Measurements from ENCODE around the gene RPUSD2. TPM values are rescaled to one million over a fixed set of nuclear protein-coding genes. Genes with fewer than 3 reads are reported as not detected.

The RPUSD2 gene, protein sequence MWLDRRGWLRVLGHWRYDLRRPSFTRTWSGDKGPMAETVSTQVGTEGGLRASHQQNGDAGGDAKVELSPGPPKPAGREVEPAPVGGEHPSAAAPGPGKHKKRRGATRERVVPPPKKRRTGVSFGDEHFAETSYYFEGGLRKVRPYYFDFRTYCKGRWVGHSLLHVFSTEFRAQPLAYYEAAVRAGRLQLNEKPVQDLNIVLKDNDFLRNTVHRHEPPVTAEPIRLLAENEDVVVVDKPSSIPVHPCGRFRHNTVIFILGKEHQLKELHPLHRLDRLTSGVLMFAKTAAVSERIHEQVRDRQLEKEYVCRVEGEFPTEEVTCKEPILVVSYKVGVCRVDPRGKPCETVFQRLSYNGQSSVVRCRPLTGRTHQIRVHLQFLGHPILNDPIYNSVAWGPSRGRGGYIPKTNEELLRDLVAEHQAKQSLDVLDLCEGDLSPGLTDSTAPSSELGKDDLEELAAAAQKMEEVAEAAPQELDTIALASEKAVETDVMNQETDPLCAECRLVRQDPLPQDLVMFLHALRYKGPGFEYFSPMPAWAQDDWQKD
- 5.9 and 7.0 TPM in 2 replicates for polyA plus RNA-seq (2011; rRNA removed)
- polyA minus RNA-seq (2011; rRNA and poly(A)+ RNA removed): 11.0 and 13.6 TPM in 2 replicates

DNA sequence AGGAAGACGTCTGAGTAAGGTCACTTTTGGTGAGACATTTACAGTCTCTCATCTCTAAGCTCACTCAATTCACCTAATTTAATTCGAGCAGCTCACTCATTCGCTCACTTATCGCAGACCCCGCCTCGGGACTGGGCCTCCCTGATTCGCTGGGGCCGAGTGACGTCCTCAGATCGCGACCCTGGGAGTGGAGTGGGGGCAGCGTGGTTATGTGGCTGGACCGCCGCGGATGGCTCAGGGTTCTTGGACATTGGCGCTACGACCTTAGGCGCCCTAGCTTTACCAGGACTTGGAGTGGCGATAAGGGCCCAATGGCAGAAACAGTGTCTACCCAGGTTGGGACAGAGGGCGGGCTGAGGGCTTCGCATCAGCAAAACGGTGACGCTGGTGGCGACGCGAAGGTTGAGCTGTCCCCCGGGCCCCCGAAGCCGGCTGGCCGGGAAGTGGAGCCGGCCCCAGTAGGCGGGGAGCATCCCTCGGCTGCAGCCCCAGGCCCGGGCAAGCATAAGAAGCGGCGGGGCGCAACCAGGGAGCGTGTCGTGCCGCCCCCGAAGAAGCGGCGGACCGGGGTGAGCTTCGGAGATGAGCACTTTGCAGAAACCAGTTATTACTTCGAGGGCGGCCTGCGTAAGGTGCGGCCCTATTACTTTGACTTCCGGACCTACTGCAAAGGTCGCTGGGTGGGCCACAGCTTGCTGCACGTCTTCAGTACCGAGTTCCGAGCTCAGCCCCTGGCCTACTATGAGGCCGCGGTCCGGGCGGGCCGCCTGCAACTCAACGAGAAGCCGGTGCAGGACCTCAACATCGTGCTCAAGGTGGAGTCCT is at the start of gene RPUSD2:
Gene RPUSD2 (plus strand): TSS at position 171 of the 825 bp plus-strand sequence. CDS start 39 bp downstream, at position 210.
- Histone ChIP-seq H3K27ac (ENCODE audit: low read depth, low read length) (peak within 1 kb of the TSS; percentile 80), H3K27me3 (ENCODE audit: control insufficient read depth, insufficient read depth, low read length) (no peaks in the 10 kb centered on the region), H3K9me3 (ENCODE audit: control insufficient read depth, insufficient read depth, low read length) (no peaks in the 10 kb centered on the region; the same call in 1 of the 2 replicates), H3K4me3 (ENCODE audit: low read depth, low read length) (peak within 1 kb of the TSS; percentile 98)
- ChIA-PET POLR2A (interaction anchor here (0.6 to 1.5 kb wide), 5 partner anchors 10 to 325 kb away, joined by 3 to 6 read pairs (median 4); partner anchors contain the start of genes RAD51 and VPS18), CTCF (interaction anchor here (0.8 to 1.7 kb wide), 4 partner anchors 20 to 324 kb away, joined by 3 to 10 read pairs (median 6); no protein-coding TSS in a partner anchor)
- peak; percentile 48 for DNase-seq (ENCODE audit: low read depth, low spot score)
- TF ChIP-seq CTCF (IDR thresholded peaks at IDR 0.05; ENCODE audit: low read depth, low read length): no peak

DNA sequence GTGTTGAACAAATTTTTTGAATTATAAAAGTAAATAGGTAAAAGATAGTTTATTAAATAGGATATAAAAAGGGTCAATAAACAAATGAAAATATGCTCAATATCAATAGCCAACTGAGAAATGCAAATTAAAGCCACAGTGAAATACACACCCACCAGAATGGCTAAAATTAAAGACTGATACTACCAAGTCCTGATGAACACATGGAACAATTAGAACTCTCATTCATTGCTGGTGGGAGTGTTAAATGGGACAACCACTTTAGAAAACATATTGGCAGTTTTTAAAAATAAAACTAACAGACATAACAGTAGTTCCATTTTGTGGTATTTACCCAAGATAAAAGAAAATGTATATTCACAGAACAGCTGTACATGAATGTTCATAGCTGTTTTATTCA is 45.5 kb upstream of the RPUSD2 start:
- Histone ChIP-seq H3K9me3 (ENCODE audit: control insufficient read depth, insufficient read depth, low read length) (no peaks in the 10 kb centered on the region), H3K4me3 (ENCODE audit: low read depth, low read length) (no peak overlapping the region), H3K27ac (ENCODE audit: low read depth, low read length) (no peak overlapping the region), H3K27me3 (ENCODE audit: control insufficient read depth, insufficient read depth, low read length) (no peaks in the 10 kb centered on the region)
- CTCF ChIA-PET: no interaction called here
- POLR2A ChIA-PET: no interaction called here
- no peak for TF ChIP-seq CTCF (IDR thresholded peaks at IDR 0.05; ENCODE audit: low read depth, low read length)
- no peak for DNase-seq (ENCODE audit: low read depth, low spot score)

DNA sequence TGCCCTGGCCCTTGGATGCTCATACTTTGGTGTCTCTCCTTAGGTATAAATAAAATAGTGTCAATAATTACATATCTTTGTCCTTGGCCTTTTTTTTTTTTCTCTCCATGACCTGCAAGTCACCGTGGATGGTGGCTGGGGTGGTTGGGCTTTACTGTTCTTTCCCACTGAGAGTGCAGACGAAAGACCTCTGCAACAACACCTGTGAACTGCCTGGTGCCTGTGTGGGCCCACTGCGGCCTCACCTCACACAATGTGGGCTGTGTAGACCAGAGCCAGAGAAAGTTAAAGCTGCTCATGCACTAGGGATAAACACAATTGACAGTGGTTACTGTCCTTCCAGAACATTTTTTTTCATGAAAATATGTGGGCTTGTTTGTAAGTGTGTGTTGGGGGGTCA is 43.2 kb upstream of the RPUSD2 start:
- no peak overlapping the region for H3K27ac ChIP-seq (ENCODE audit: low read depth, low read length)
- CTCF ChIA-PET: no interaction called here

GRCh38 chr15:40528801-40529200 is 40.3 kb upstream of the RPUSD2 start:
- no peak overlapping the region for H3K27ac ChIP-seq (ENCODE audit: low read depth, low read length)
- no peak for DNase-seq (ENCODE audit: low read depth, low spot score)
- ChIA-PET CTCF (no interaction called here), POLR2A (no interaction called here)
- H3K4me3 ChIP-seq (ENCODE audit: low read depth, low read length): no peak overlapping the region
- TF ChIP-seq CTCF (IDR thresholded peaks at IDR 0.05; ENCODE audit: low read depth, low read length): no peak
- no peaks in the 10 kb centered on the region for H3K9me3 ChIP-seq (ENCODE audit: control insufficient read depth, insufficient read depth, low read length)
- H3K27me3 ChIP-seq (ENCODE audit: control insufficient read depth, insufficient read depth, low read length): no peaks in the 10 kb centered on the region

More for the DNA sequence above, 43.2 kb upstream of the RPUSD2 start:
- no peaks in the 10 kb centered on the region for H3K9me3 ChIP-seq (ENCODE audit: control insufficient read depth, insufficient read depth, low read length)
- no peak overlapping the region for H3K4me3 ChIP-seq (ENCODE audit: low read depth, low read length)
- no peak for TF ChIP-seq CTCF (IDR thresholded peaks at IDR 0.05; ENCODE audit: low read depth, low read length)
- DNase-seq (ENCODE audit: low read depth, low spot score): no peak
- POLR2A ChIA-PET: no interaction called here
- H3K27me3 ChIP-seq (ENCODE audit: control insufficient read depth, insufficient read depth, low read length): no peaks in the 10 kb centered on the region
